Aorta (tissue), 5 donors: ENCODE results near the gene SCFD2. TPM values are rescaled to one million over a fixed set of nuclear protein-coding genes. Genes with fewer than 3 reads are reported as not detected.

Experiments used
- ATAC-seq: fragments of 200-7000 bp; cut with Tn5 transposase; one replicate; pipeline ENCODE4 v1.9.1; 2022; ENCODE audit warnings: moderate library complexity; ENCODE audit not compliant: low FRiP score
- DNase-seq, 2 donors: peaks; one replicate each; pipeline ENCODE4 v3.0.0-alpha.2; 2020
- H3K27ac ChIP-seq, 2 donors: one replicate each; pipeline ENCODE4 v1.5.1; 2013; ENCODE audit warnings: low read length in 2 of 2, mild to moderate bottlenecking in 2 of 2, moderate library complexity in 2 of 2, control low read depth in 1 of 2, inconsistent platforms in 1 of 2, low read depth in 1 of 2
- H3K27me3 ChIP-seq, 2 donors: one replicate each; pipeline ENCODE4 v1.6.1; 2013; ENCODE audit warnings: control low read depth in 1 of 2, low read length in 1 of 2, mild to moderate bottlenecking in 1 of 2, moderate library complexity in 1 of 2; ENCODE audit not compliant: insufficient read depth in 2 of 2, control insufficient read depth in 1 of 2
- H3K36me3 ChIP-seq, 2 donors: one replicate each; pipeline ENCODE4 v1.6.1; 2013; ENCODE audit warnings: control low read depth in 1 of 2, low read length in 1 of 2, mild to moderate bottlenecking in 1 of 2; ENCODE audit not compliant: insufficient read depth in 2 of 2, control insufficient read depth in 1 of 2
- H3K4me1 ChIP-seq, 2 donors: one replicate each; pipeline ENCODE4 v1.6.1; 2013; ENCODE audit warnings: low read length in 2 of 2, control low read depth in 1 of 2, mild to moderate bottlenecking in 1 of 2, moderate library complexity in 1 of 2; ENCODE audit not compliant: insufficient read depth in 2 of 2, control insufficient read depth in 1 of 2
- H3K4me3 ChIP-seq, 2 donors: one replicate each; pipeline ENCODE4 v1.5.1; 2013; ENCODE audit warnings: low read length in 2 of 2, control low read depth in 1 of 2, mild to moderate bottlenecking in 1 of 2
- H3K9me3 ChIP-seq: one replicate; pipeline ENCODE4 v1.6.1; 2013; ENCODE audit warnings: mild to moderate bottlenecking, low read length; ENCODE audit not compliant: control insufficient read depth
- WGBS, 2 donors: extraction: QIAGEN DNeasy Blood & Tissue Kit; methylation state at CpG; one replicate each; pipeline ENCODE4 v1.1.7; 2013; 5-methylcytosine and 5-hydroxymethylcytosine counted together
- intact Hi-C, 2 donors: fragments of 100-400 bp; cut with DNase I; formaldehyde crosslinking; loops; one replicate each; pipeline versions ENCODE4 v1.14.2 to v1.15.0; 2022
- polyA plus RNA-seq, 2 donors: library from polyadenylated mRNA; stranded (reverse); fragments of 200-250 nt; gene quantifications; one replicate each; pipeline ENCODE4 v1.2.3, GENCODE V29; 2013
- total RNA-seq, 2 donors: library from RNA; stranded (reverse); fragmentation: NEBNext Ultra II Directional; extraction: Animal tissue kit (Norgen Biotek cat#: 25700); gene quantifications; one replicate each; pipeline ENCODE4 v1.2.1, GENCODE V29; 2021
- donor health status: healthy with polysubstance abuse.
- donor health status: Bipolar disorder and iron deficiency.
- donor health status: DM: no; HTN: no; CAD: no.
- donor health status: DM: no; HTN: no; CAD: no.
- donor health status: DM: yes; HTN: yes; CAD: no.

SCFD2 gene
- total and polyA plus RNA-seq, 4 donors: 3.5 to 19.2 (median 10.3) TPM

GRCh38 chr4:52890521-52890791, 475.4 kb downstream of the SCFD2 start:
- H3K27me3 ChIP-seq: no peaks in the 10 kb centered on the region
- WGBS, 2 donors: 90 to 100% methylated on average over 1 of the region's 1 CpG
- DNase-seq (no peak), ATAC-seq (no peak)
- intact Hi-C loops: no loop called here
- no peak overlapping the region for H3K4me3 ChIP-seq
- no peak overlapping the region for H3K27ac ChIP-seq
- H3K4me1 ChIP-seq: no peaks in the 10 kb centered on the region
- no peaks in the 10 kb centered on the region for H3K36me3 ChIP-seq
- no peaks in the 10 kb centered on the region for H3K9me3 ChIP-seq

- Histone ChIP-seq H3K27ac (no peak overlapping the region), H3K4me3 (no peak overlapping the region), H3K27me3 (no peaks in the 10 kb centered on the region), H3K36me3 (no peaks in the 10 kb centered on the region), H3K4me1 (no peaks in the 10 kb centered on the region), H3K9me3 (no peaks in the 10 kb centered on the region)
- WGBS, 2 donors: 57 to 63% methylated on average over 2 of the region's 2 CpGs
- intact Hi-C loops: no loop called here
- DNase-seq (no peak), ATAC-seq (no peak)
Measured at GRCh38 chr4:52889778-52890520, 475.9 kb downstream of the SCFD2 start.

GRCh38 chr4:52889354-52889753, 476.5 kb downstream of the SCFD2 start:
- Histone ChIP-seq H3K4me1 (no peaks in the 10 kb centered on the region), H3K4me3 (no peak overlapping the region), H3K27ac (no peak overlapping the region), H3K27me3 (no peaks in the 10 kb centered on the region), H3K9me3 (no peaks in the 10 kb centered on the region), H3K36me3 (no peaks in the 10 kb centered on the region)
- WGBS, 2 donors: 91 to 92% methylated on average over 2 of the region's 2 CpGs
- ATAC-seq: no peak
- DNase-seq: no peak
- intact Hi-C loops: no loop called here

- Histone ChIP-seq H3K4me3 (no peak overlapping the region), H3K36me3 (no peaks in the 10 kb centered on the region), H3K27me3 (no peaks in the 10 kb centered on the region), H3K27ac (no peak overlapping the region), H3K9me3 (no peaks in the 10 kb centered on the region), H3K4me1 (no peaks in the 10 kb centered on the region)
- intact Hi-C loops: no loop called here
- DNase-seq (no peak), ATAC-seq (no peak)
- WGBS, 2 donors: 94 to 98% methylated on average over 2 of the region's 2 CpGs
Measured at GRCh38 chr4:52884994-52885393, 480.9 kb downstream of the SCFD2 start.

GRCh38 chr4:52883707-52884669, 481.9 kb downstream of the SCFD2 start:
- intact Hi-C loops: no loop called here
- Histone ChIP-seq H3K36me3 (no peaks in the 10 kb centered on the region), H3K4me1 (no peaks in the 10 kb centered on the region), H3K4me3 (no peak overlapping the region), H3K9me3 (no peaks in the 10 kb centered on the region), H3K27me3 (no peaks in the 10 kb centered on the region), H3K27ac (no peak overlapping the region)
- DNase-seq (no peak), ATAC-seq (no peak)
- 98 to 100% methylated on average over 4 of the region's 4 CpGs for WGBS, 2 donors

GRCh38 chr4:52883183-52883621, 482.7 kb downstream of the SCFD2 start:
- Histone ChIP-seq H3K4me3 (no peak overlapping the region), H3K9me3 (no peaks in the 10 kb centered on the region), H3K27me3 (no peaks in the 10 kb centered on the region), H3K36me3 (no peaks in the 10 kb centered on the region), H3K4me1 (no peaks in the 10 kb centered on the region), H3K27ac (no peak overlapping the region)
- no peak for DNase-seq
- no peak for ATAC-seq
- intact Hi-C loops: no loop called here
- 91 to 96% methylated on average over 4 of the region's 4 CpGs for WGBS, 2 donors

GRCh38 chr4:52880994-52881393, 484.9 kb downstream of the SCFD2 start:
- Histone ChIP-seq H3K27me3 (no peaks in the 10 kb centered on the region), H3K27ac (no peak overlapping the region), H3K4me3 (no peak overlapping the region), H3K9me3 (no peaks in the 10 kb centered on the region), H3K4me1 (no peaks in the 10 kb centered on the region), H3K36me3 (no peaks in the 10 kb centered on the region)
- WGBS, 2 donors: 93 to 99% methylated on average over 1 of the region's 1 CpG
- intact Hi-C loops: no loop called here
- DNase-seq: no peak
- ATAC-seq: no peak

- DNase-seq (no peak), ATAC-seq (no peak)
- 90% methylated on average over 3 of the region's 3 CpGs for WGBS, 2 donors
- Histone ChIP-seq H3K4me1 (no peaks in the 10 kb centered on the region), H3K9me3 (no peaks in the 10 kb centered on the region), H3K27me3 (no peaks in the 10 kb centered on the region), H3K4me3 (no peak overlapping the region), H3K27ac (no peak overlapping the region), H3K36me3 (no peaks in the 10 kb centered on the region)
- intact Hi-C loops: no loop called here
Measured at GRCh38 chr4:52879471-52879870, 486.4 kb downstream of the SCFD2 start.

GRCh38 chr4:52877694-52878093, 488.2 kb downstream of the SCFD2 start:
- Histone ChIP-seq H3K27me3 (no peaks in the 10 kb centered on the region), H3K27ac (no peak overlapping the region), H3K36me3 (no peaks in the 10 kb centered on the region), H3K4me1 (no peaks in the 10 kb centered on the region), H3K9me3 (no peaks in the 10 kb centered on the region), H3K4me3 (no peak overlapping the region)
- ATAC-seq (no peak), DNase-seq (no peak)
- WGBS, 2 donors: 94 to 96% methylated on average over 6 of the region's 6 CpGs
- intact Hi-C loops: no loop called here
